Nephron progenitor cell (in vitro differentiated cells): ENCODE data around the gene SLFN5.
A peak's percentile ranks its signal among the peaks of the same experiment; 100 is the strongest.
"Not testable (repeated sequence)": the region's sequence is repeated elsewhere in the genome, so short reads cannot be mapped to it uniquely, and the experiment has no call there.

ENCODE experiments used
- DNase-seq: peaks from one replicate; pipeline ENCODE4 v3.0.0; 2021
- H3K27ac Mint-ChIP-seq: 2 replicates; pipeline ENCODE4 v1.8.0; 2021; ENCODE audit warnings: mild to moderate bottlenecking, moderate library complexity, mixed read lengths
- H3K27me3 Mint-ChIP-seq: 2 replicates; pipeline ENCODE4 v1.8.0; 2021; ENCODE audit warnings: mild to moderate bottlenecking, low read depth, mixed read lengths; ENCODE audit not compliant: poor library complexity
- H3K36me3 Mint-ChIP-seq: 2 replicates; pipeline ENCODE4 v1.8.0; 2021; ENCODE audit warnings: low read depth, mixed read lengths
- H3K4me1 Mint-ChIP-seq: 2 replicates; pipeline ENCODE4 v1.8.0; 2021; ENCODE audit warnings: mixed read lengths
- H3K4me3 Mint-ChIP-seq: 2 replicates; pipeline ENCODE4 v1.8.0; 2021; ENCODE audit warnings: mild to moderate bottlenecking, moderate library complexity, mixed read lengths
- H3K9me3 Mint-ChIP-seq: 2 replicates; pipeline ENCODE4 v1.8.0; 2021; ENCODE audit warnings: mild to moderate bottlenecking, moderate library complexity, mixed read lengths
- CTCF ChIP-seq: fragments of 200-600 bp; sonication (generic); IDR thresholded peaks from 2 replicates; pipeline ENCODE4 v1.5.0; 2021; ENCODE audit warnings: antibody characterized with exemption

Gene SLFN5

DNA sequence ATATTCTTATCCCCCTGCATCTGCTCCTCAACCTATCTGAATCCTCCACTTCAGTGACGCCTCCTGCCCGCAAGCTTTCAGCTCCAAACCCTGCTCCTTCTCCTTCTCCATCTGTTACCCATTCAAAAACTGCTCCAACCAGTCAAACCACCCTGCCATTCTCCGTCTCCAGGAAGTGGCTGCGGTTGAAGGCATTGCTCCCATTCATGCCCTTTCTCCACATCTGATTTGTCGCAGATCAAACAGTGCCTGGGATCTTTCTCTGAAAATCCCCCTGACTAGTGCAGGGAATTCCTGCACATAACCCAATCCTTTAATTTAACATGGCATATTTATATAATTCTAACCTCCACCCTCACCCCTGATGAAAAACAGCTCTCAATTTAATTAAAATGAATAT lies 56.3 kb downstream of the SLFN5 start:
- Mint-ChIP-seq H3K9me3 (peaks cover 80% of the 10 kb centered on the region), H3K27ac (no peak overlapping the region), H3K4me3 (no peak overlapping the region), H3K27me3 (peaks cover 16% of the 10 kb centered on the region), H3K4me1 (no peaks in the 10 kb centered on the region), H3K36me3 (no peaks in the 10 kb centered on the region)
- no peak for DNase-seq
- no peak for TF ChIP-seq CTCF

DNA sequence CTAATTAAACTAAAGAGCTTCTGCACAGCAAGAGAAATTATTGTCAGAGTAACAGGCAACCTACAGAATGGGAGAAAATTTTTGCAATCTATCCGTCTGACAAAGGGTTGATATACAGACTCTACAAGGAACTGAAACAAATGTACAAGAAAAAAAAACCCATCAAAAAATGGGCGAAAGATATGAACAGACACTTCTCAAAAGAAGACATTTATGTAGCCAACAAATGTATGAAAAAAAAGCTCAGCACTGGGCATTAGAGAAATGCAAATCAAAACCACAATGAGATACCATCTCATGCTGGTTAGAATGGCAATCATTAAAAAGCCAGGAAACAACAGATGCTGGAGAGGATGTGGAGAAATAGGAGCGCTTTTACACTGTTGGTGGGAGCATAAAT lies 66.5 kb downstream of the SLFN5 start:
- H3K27me3 Mint-ChIP-seq: peaks cover 46% of the 10 kb centered on the region
- H3K4me1 Mint-ChIP-seq: peaks cover 16% of the 10 kb centered on the region
- H3K4me3 Mint-ChIP-seq, H3K27ac Mint-ChIP-seq, H3K9me3 Mint-ChIP-seq, H3K36me3 Mint-ChIP-seq, DNase-seq: not testable (repeated sequence)

DNA sequence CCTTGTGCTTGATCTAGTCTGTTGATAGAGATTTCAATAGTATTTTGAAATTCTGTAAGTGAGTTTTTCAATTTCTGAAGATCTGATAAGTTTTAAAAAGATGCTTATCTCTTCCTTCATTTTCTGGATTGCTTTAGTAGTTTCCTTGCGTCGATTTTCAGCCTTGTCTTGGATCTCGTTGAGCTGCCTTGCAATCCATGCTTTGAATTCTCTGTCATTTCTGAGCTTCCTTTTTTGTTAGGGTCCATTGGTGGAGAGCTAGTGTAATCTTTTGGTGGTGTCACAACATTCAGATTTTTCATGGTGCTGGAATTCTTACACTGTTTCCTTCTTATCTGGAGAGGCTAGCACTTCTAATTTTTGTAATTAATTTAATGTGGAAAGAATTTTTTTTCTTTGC lies 69.5 kb downstream of the SLFN5 start:
- no peak for DNase-seq
- Mint-ChIP-seq H3K27ac (no peak overlapping the region), H3K9me3 (no peaks in the 10 kb centered on the region), H3K4me3 (no peak overlapping the region), H3K36me3 (no peaks in the 10 kb centered on the region), H3K4me1 (peaks cover 33% of the 10 kb centered on the region), H3K27me3 (peaks cover 41% of the 10 kb centered on the region)
- no peak for TF ChIP-seq CTCF

DNA sequence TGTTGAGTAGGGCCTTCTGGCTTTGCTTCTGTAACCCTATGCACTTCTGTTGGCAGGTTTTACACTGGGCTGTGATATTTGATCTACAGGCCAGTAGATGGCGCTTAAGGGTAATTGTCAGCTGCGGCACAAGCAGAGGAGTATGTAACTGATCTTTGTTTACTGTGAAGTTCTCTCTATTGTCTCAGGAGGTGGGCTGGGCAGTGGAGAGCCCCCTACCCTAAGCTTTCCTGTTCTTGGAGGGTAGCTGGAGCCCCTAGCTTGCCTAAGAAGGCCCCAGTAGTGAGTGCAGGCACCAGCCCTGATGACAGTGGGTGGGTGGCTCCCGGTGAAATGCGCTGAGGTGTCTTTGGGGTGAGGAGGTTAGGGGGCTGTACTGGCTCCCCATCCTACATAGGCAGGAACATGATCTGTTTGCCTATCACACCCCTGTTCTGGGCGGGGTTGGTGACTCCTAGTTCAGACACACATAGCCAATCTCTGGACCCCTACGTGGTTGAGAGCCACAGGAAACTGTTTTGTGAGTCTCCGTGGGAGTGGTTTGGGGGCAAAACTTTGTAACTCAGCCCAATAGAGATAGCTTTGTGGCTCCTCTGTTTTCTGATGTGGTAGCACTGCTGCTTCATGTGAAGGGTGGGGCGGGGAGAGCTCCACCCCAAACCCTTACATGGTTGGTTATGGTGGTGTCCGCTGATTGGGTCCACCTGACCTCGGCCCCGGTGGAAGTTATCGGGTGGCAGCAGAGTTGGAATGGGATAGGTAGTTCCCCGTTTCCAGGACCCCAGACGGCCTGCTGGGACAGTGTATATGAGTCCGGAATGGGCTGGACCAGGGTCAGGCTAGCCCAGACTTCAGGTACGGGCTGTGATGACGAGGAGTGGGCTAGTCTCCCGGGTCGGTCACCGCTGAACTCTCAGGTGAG lies 70.2 kb downstream of the SLFN5 start:
- no peaks in the 10 kb centered on the region for H3K36me3 Mint-ChIP-seq
- peaks cover 33% of the 10 kb centered on the region for H3K4me1 Mint-ChIP-seq
- no peaks in the 10 kb centered on the region for H3K9me3 Mint-ChIP-seq
- DNase-seq: peak; percentile 43
- TF ChIP-seq CTCF: peak; percentile 73
- no peak overlapping the region for H3K27ac Mint-ChIP-seq
- H3K4me3 Mint-ChIP-seq: peak overlapping the region; percentile 76
- H3K27me3 Mint-ChIP-seq: peaks cover 36% of the 10 kb centered on the region

DNA sequence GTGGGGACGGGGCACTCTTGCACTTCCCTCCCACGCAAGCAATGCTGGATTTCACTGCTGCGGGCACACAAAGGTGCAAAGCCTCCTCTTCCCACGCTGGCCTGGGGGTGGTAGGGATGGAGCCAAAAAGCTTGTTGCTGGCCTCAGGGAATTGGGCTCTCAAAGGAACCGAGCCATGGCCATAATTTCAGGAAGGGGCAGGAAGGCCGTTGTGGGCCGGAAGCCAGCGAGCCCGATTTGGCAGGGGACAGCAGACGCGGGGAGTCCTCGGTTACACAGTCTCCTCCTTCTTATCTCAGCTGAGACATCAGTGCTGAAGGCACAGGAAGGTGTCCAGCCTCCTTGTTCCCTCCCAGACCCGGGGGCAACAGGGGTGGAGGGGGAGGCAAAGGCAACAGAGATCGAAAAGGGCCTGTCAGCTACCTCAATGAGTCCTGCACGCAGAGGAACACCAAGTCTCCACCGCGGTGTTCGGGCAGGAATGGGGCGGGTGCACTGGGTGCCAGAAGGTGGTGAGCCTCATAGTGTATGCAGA lies 71.1 kb downstream of the SLFN5 start:
- TF ChIP-seq CTCF: no peak
- H3K9me3 Mint-ChIP-seq: no peaks in the 10 kb centered on the region
- H3K27ac Mint-ChIP-seq: no peak overlapping the region
- no peak for DNase-seq
- peak overlapping the region; percentile 76 for H3K4me3 Mint-ChIP-seq
- H3K27me3 Mint-ChIP-seq: peaks cover 33% of the 10 kb centered on the region
- no peaks in the 10 kb centered on the region for H3K36me3 Mint-ChIP-seq
- peaks cover 33% of the 10 kb centered on the region for H3K4me1 Mint-ChIP-seq

GRCh38 chr17:35314415-35315216 lies 71.7 kb downstream of the SLFN5 start:
- Mint-ChIP-seq H3K4me3 (peak overlapping the region; percentile 76), H3K4me1 (peaks cover 33% of the 10 kb centered on the region), H3K27me3 (peaks cover 26% of the 10 kb centered on the region), H3K36me3 (no peaks in the 10 kb centered on the region), H3K27ac (peak overlapping the region; percentile 78), H3K9me3 (no peaks in the 10 kb centered on the region)
- DNase-seq: peak; percentile 10
- TF ChIP-seq CTCF: no peak
